Lung (tissue), 12 donors: ENCODE results near the gene TBC1D5. TPM values are rescaled to one million over a fixed set of nuclear protein-coding genes. Genes with fewer than 3 reads are reported as not detected.

Experiments used
- ATAC-seq: fragments of 200-7000 bp; cut with Tn5 transposase; one replicate; pipeline ENCODE4 v1.9.1; 2020; ENCODE audit warnings: moderate number of reproducible peaks; ENCODE audit not compliant: insufficient read depth, low FRiP score
- DNase-seq, 3 donors: peaks; one replicate each; pipeline ENCODE4 v3.0.0-alpha.2; 2013 to 2017
- H3K27ac ChIP-seq, 2 donors: one replicate each; pipeline ENCODE4 v1.5.1; 2013; ENCODE audit warnings: mild to moderate bottlenecking in 2 of 2, moderate library complexity in 2 of 2, control low read depth in 1 of 2, inconsistent platforms in 1 of 2, low read depth in 1 of 2, low read length in 1 of 2
- H3K27me3 ChIP-seq, 3 donors: one replicate each; pipeline ENCODE4 v1.5.1; 2013; ENCODE audit warnings: low read length in 2 of 3; ENCODE audit not compliant: control insufficient read depth in 3 of 3, insufficient read depth in 3 of 3
- H3K36me3 ChIP-seq, 4 donors: one replicate each; pipeline ENCODE4 v1.5.1; 2013; ENCODE audit warnings: low read length in 4 of 4, mild to moderate bottlenecking in 1 of 4, moderate library complexity in 1 of 4; ENCODE audit not compliant: control insufficient read depth in 4 of 4, insufficient read depth in 4 of 4
- H3K4me1 ChIP-seq, 5 donors: one replicate each; pipeline ENCODE4 v1.5.1; 2013; ENCODE audit warnings: low read length in 5 of 5, mild to moderate bottlenecking in 2 of 5, moderate library complexity in 1 of 5; ENCODE audit not compliant: control insufficient read depth in 5 of 5, insufficient read depth in 5 of 5
- H3K4me3 ChIP-seq: one replicate; pipeline ENCODE4 v1.5.1; 2013; ENCODE audit warnings: mild to moderate bottlenecking, control low read depth, moderate library complexity
- H3K9ac ChIP-seq, 2 donors: one replicate each; pipeline ENCODE4 v1.5.1; 2013; ENCODE audit warnings: low read length in 2 of 2, control low read depth in 1 of 2; ENCODE audit not compliant: insufficient read depth in 1 of 2
- H3K9me3 ChIP-seq, 4 donors: one replicate each; pipeline ENCODE4 v1.5.1; 2013; ENCODE audit warnings: low read length in 3 of 4, mild to moderate bottlenecking in 1 of 4, moderate library complexity in 1 of 4; ENCODE audit not compliant: control insufficient read depth in 4 of 4, insufficient read depth in 3 of 4
- CTCF ChIP-seq: IDR thresholded peaks from 2 replicates; pipeline ENCODE4 v1.5.1; 2012; ENCODE audit warnings: mild to moderate bottlenecking; ENCODE audit errors: control extremely low read depth, extremely low read depth
- WGBS, 2 donors: extraction: QIAGEN DNeasy Blood & Tissue Kit; methylation state at CpG; one replicate each; pipeline ENCODE4 v1.1.7; 2013; 5-methylcytosine and 5-hydroxymethylcytosine counted together
- polyA plus RNA-seq, 2 donors: library from polyadenylated mRNA; stranded (reverse); fragments of 200-250 nt; gene quantifications; one replicate each; pipeline ENCODE4 v1.2.1, GENCODE V29; 2013
- total RNA-seq, 2 donors: library from RNA; depleted of rRNA in 1 of 2; stranded (reverse); fragments of >200 nt in 1 of 2; gene quantifications; one replicate each; pipeline ENCODE4 v1.2.1, GENCODE V29; 2014 to 2021
- donor health status: control.
- donor health status: control.
- donor health status: Bipolar disorder and iron deficiency.
- donor health status: healthy.
- donor health status: DM: yes; HTN: yes; CAD: no.

The TBC1D5 gene
- total and polyA plus RNA-seq, 4 donors, result 8.7 to 111 (median 39.6) TPM

- Histone ChIP-seq H3K4me3 (no peak overlapping the region), H3K27ac (no peak overlapping the region), H3K36me3 (peaks cover 0 to 5% (median 0%) of the 10 kb centered on the region in 4 donors), H3K9ac (no peak overlapping the region), H3K4me1 (peaks cover 0 to 8% (median 3%) of the 10 kb centered on the region in 5 donors), H3K27me3 (no peaks in the 10 kb centered on the region), H3K9me3 (no peaks in the 10 kb centered on the region)
- ATAC-seq, result peak; percentile 41
- 76 to 82% methylated on average over 13 of the region's 13 CpGs for WGBS, 2 donors
- no peak for TF ChIP-seq CTCF
- peak in 1 of 3 donors; percentile 22 for DNase-seq
Measured at GRCh38 chr3:17518189-17519059, 224.0 kb downstream of the TBC1D5 start.

- Histone ChIP-seq H3K27ac (no peak overlapping the region), H3K4me3 (no peak overlapping the region), H3K4me1 (peaks cover 0 to 8% (median 3%) of the 10 kb centered on the region in 5 donors), H3K27me3 (no peaks in the 10 kb centered on the region), H3K36me3 (peaks cover 0 to 5% (median 0%) of the 10 kb centered on the region in 4 donors), H3K9me3 (no peaks in the 10 kb centered on the region), H3K9ac (no peak overlapping the region)
- no peak for DNase-seq
- no peak for TF ChIP-seq CTCF
- 58 to 62% methylated on average over 4 of the region's 4 CpGs for WGBS, 2 donors
- ATAC-seq, result no peak
Measured at GRCh38 chr3:17515445-17516234, 226.8 kb downstream of the TBC1D5 start.

GRCh38 chr3:17514597-17514996, 227.8 kb downstream of the TBC1D5 start:
- no peak for ATAC-seq
- no peak overlapping the region for H3K27ac ChIP-seq
- peaks cover 0 to 8% (median 3%) of the 10 kb centered on the region in 5 donors for H3K4me1 ChIP-seq
- no peak overlapping the region for H3K9ac ChIP-seq
- no peak for DNase-seq
- no peaks in the 10 kb centered on the region for H3K27me3 ChIP-seq
- H3K36me3 ChIP-seq, result peaks cover 0 to 5% (median 0%) of the 10 kb centered on the region in 4 donors
- no peak overlapping the region for H3K4me3 ChIP-seq
- TF ChIP-seq CTCF, result no peak
- H3K9me3 ChIP-seq, result no peaks in the 10 kb centered on the region
